H1 (cell line): ENCODE measurements around the gene NR3C2. TPM values are rescaled to one million over a fixed set of nuclear protein-coding genes. Genes with fewer than 3 reads are reported as not detected.

Experiments used
- CTCF ChIA-PET: fragments of 300-600 bp; sonication (Branson Sonifier 250); formaldehyde crosslinking; loops from one replicate; lab custom pipeline; 2021; ENCODE audit not compliant: partially characterized antibody; lab: Charles Lee
- POLR2A ChIA-PET: fragments of 300-600 bp; sonication (Branson Sonifier 250); formaldehyde crosslinking; loops from one replicate; lab custom pipeline; 2021; ENCODE audit warnings: inconsistent platforms; ENCODE audit not compliant: partially characterized antibody; lab: Charles Lee
- DNase-seq, 2 experiments: peaks; one replicate each; pipeline versions ENCODE4 v3.0.0 to v3.0.0-alpha.2; 2010 to 2022; ENCODE audit warnings: low spot score in 2 of 2, low read depth in 1 of 2, mixed read lengths in 1 of 2
- FAIRE-seq: peaks from 2 replicates; lab custom pipeline; 2011; peaks lifted over from hg19 to GRCh38; lab: Jason Lieb, UNC
- H2AFZ ChIP-seq: 2 replicates; pipeline ENCODE4 v1.8.1; 2012; ENCODE audit warnings: low read length, inconsistent platforms
- H2AK5ac ChIP-seq: 2 replicates; pipeline ENCODE4 v1.6.1; 2013; ENCODE audit warnings: low read depth, low read length
- H2BK120ac ChIP-seq: replicated peaks from 2 replicates; pipeline ENCODE3; 2013; ENCODE audit warnings: low read depth, low read length, inconsistent platforms
- H2BK12ac ChIP-seq: 2 replicates; pipeline ENCODE4 v1.6.1; 2013; ENCODE audit warnings: low read depth, low read length
- H2BK15ac ChIP-seq: 2 replicates; pipeline ENCODE4 v1.6.1; 2013; ENCODE audit warnings: low read length
- H2BK20ac ChIP-seq: 2 replicates; pipeline ENCODE4 v1.6.1; 2013; ENCODE audit warnings: low read length
- H2BK5ac ChIP-seq: 2 replicates; pipeline ENCODE4 v1.6.1; 2013; ENCODE audit warnings: low read depth, low read length
- H3K14ac ChIP-seq: 2 replicates; pipeline ENCODE4 v1.6.1; 2013; ENCODE audit warnings: inconsistent platforms; ENCODE audit not compliant: insufficient read length
- H3K18ac ChIP-seq: 2 replicates; pipeline ENCODE4 v1.6.1; 2013; ENCODE audit warnings: low read length; ENCODE audit errors: extremely low read depth
- H3K23ac ChIP-seq: 2 replicates; pipeline ENCODE4 v1.6.1; 2013; ENCODE audit warnings: inconsistent platforms; ENCODE audit not compliant: insufficient read length
- H3K23me2 ChIP-seq: 2 replicates; pipeline ENCODE4 v1.6.1; 2013; ENCODE audit warnings: low read depth, low read length
- H3K27ac ChIP-seq: 2 replicates; pipeline ENCODE4 v1.6.1; 2011; ENCODE audit warnings: low read depth, low read length, inconsistent platforms
- H3K27me3 ChIP-seq, 4 experiments: replicated peaks in 1 of 4; 1 replicate in 1 of 4; 2 replicates in 3 of 4; pipeline versions ENCODE4 v1.6.1 to v1.8.1; 2011 to 2013; ENCODE audit warnings: low read length in 3 of 4, mild to moderate bottlenecking in 3 of 4, inconsistent platforms in 2 of 4, mixed read lengths in 2 of 4, moderate library complexity in 1 of 4; ENCODE audit not compliant: control insufficient read depth in 3 of 4, insufficient read depth in 3 of 4; ENCODE audit errors: extremely low read depth in 1 of 4
- H3K36me3 ChIP-seq, 4 experiments: 2 replicates each; pipeline versions ENCODE4 v1.6.1 to v1.8.1; 2011 to 2013; ENCODE audit warnings: mild to moderate bottlenecking in 4 of 4, low read length in 3 of 4, moderate library complexity in 2 of 4, control low read depth in 1 of 4, inconsistent platforms in 1 of 4; ENCODE audit not compliant: insufficient read depth in 4 of 4, control insufficient read depth in 2 of 4
- H3K4ac ChIP-seq: replicated peaks from 2 replicates; pipeline ENCODE3; 2013; ENCODE audit warnings: low read length, low read depth, mixed read lengths, inconsistent platforms; ENCODE audit not compliant: insufficient read length
- H3K4me1 ChIP-seq, 4 experiments: replicated peaks in 1 of 4; 1 replicate in 1 of 4; 2 replicates in 3 of 4; pipeline versions ENCODE4 v1.6.1 to v1.8.1; 2011 to 2013; ENCODE audit warnings: low read length in 3 of 4, inconsistent platforms in 2 of 4, mixed read lengths in 1 of 4; ENCODE audit not compliant: insufficient read depth in 4 of 4, control insufficient read depth in 3 of 4
- H3K4me2 ChIP-seq, 2 experiments: 2 replicates each; pipeline versions ENCODE4 v1.6.1 to v1.8.1; 2011 to 2013; ENCODE audit warnings: low read depth in 2 of 2, low read length in 2 of 2, control low read depth in 1 of 2, inconsistent platforms in 1 of 2, mild to moderate bottlenecking in 1 of 2; ENCODE audit not compliant: insufficient read depth in 1 of 2
- H3K4me3 ChIP-seq, 4 experiments: fragments of 200-600, 300-600 bp in 1 of 4; sonication (generic), shearing (Covaris generic), sonication (Bioruptor Twin) in 1 of 4; 2 replicates each; pipeline versions ENCODE4 v1.5.1 to v1.8.1; 2011 to 2016; ENCODE audit warnings: low read length in 4 of 4, low read depth in 3 of 4, control low read depth in 2 of 4, inconsistent platforms in 2 of 4, mild to moderate bottlenecking in 2 of 4, mixed read lengths in 1 of 4, moderate library complexity in 1 of 4; ENCODE audit not compliant: insufficient read depth in 2 of 4; ENCODE audit errors: extremely low read depth in 1 of 4
- H3K56ac ChIP-seq: replicated peaks from 2 replicates; pipeline ENCODE3; 2013; ENCODE audit warnings: low read depth, mild to moderate bottlenecking, mixed read lengths, low read length, inconsistent platforms; ENCODE audit not compliant: insufficient read length
- H3K79me1 ChIP-seq: 2 replicates; pipeline ENCODE4 v1.6.1; 2013; ENCODE audit warnings: low read depth, low read length, control low read depth
- H3K79me2 ChIP-seq, 2 experiments: 2 replicates each; pipeline versions ENCODE4 v1.6.1 to v1.8.1; 2012 to 2013; ENCODE audit warnings: low read length in 2 of 2, mild to moderate bottlenecking in 2 of 2, inconsistent platforms in 1 of 2; ENCODE audit not compliant: insufficient read depth in 2 of 2, control insufficient read depth in 1 of 2
- H3K9ac ChIP-seq, 4 experiments: replicated peaks in 1 of 4; 1 replicate in 1 of 4; 2 replicates in 3 of 4; pipeline versions ENCODE4 v1.6.1 to v1.8.1; 2011 to 2013; ENCODE audit warnings: low read depth in 3 of 4, low read length in 3 of 4, control low read depth in 2 of 4, mild to moderate bottlenecking in 2 of 4, moderate library complexity in 2 of 4, inconsistent platforms in 1 of 4; ENCODE audit errors: extremely low read depth in 1 of 4
- H3K9me3 ChIP-seq, 2 experiments: 2 replicates each; pipeline versions ENCODE4 v1.6.1 to v1.8.1; 2012 to 2013; ENCODE audit warnings: mild to moderate bottlenecking in 2 of 2, moderate library complexity in 2 of 2, control low read depth in 1 of 2, inconsistent platforms in 1 of 2, low read depth in 1 of 2, low read length in 1 of 2, mixed read lengths in 1 of 2; ENCODE audit not compliant: insufficient read depth in 2 of 2
- H4K20me1 ChIP-seq, 2 experiments: replicated peaks in 1 of 2; 2 replicates each; pipeline versions ENCODE3 to v1.8.1; 2011 to 2013; ENCODE audit warnings: inconsistent platforms in 2 of 2, low read length in 2 of 2, mild to moderate bottlenecking in 1 of 2; ENCODE audit not compliant: insufficient read depth in 2 of 2, control insufficient read depth in 1 of 2
- H4K5ac ChIP-seq: 2 replicates; pipeline ENCODE4 v1.6.1; 2013; ENCODE audit warnings: low read length, low read depth, mixed read lengths, inconsistent platforms; ENCODE audit not compliant: insufficient read length
- H4K8ac ChIP-seq: 2 replicates; pipeline ENCODE4 v1.8.0; 2013; ENCODE audit warnings: mild to moderate bottlenecking, moderate library complexity, low read length, inconsistent platforms; ENCODE audit not compliant: insufficient read depth; ENCODE audit errors: extremely low read depth
- H4K91ac ChIP-seq: replicated peaks from 2 replicates; pipeline ENCODE3; 2013; ENCODE audit warnings: low read length, mixed read lengths, inconsistent platforms; ENCODE audit not compliant: insufficient read length
- MAX ChIP-seq: IDR thresholded peaks from 2 replicates; pipeline ENCODE4 v1.6.1; 2012; ENCODE audit warnings: inconsistent platforms
- SUZ12 ChIP-seq: fragments of 200-600 bp; sonication (generic); IDR thresholded peaks from 2 replicates; pipeline ENCODE4 v1.6.1; 2012; ENCODE audit warnings: mild to moderate bottlenecking, inconsistent platforms, low read length, moderate library complexity, mixed read lengths
- WGBS, 2 experiments: shearing (Covaris generic) in 1 of 2; methylation state at CpG; one replicate each; pipeline versions ENCODE4 v1.1.6 to v1.1.7; 2013 to 2015; ENCODE audit warnings: low lambda C conversion rate in 2 of 2, mixed read lengths in 2 of 2, inconsistent platforms in 1 of 2, low coverage in 1 of 2, missing lambda C conversion rate in 1 of 2; ENCODE audit not compliant: insufficient replicate concordance in 2 of 2, insufficient coverage in 1 of 2, insufficient read length in 1 of 2; ENCODE audit errors: extremely low coverage in 1 of 2, missing lambda C conversion rate in 1 of 2; 5-methylcytosine and 5-hydroxymethylcytosine counted together
- polyA plus RNA-seq, 7 experiments: library from polyadenylated mRNA; depleted of rRNA in 3 of 7; stranded (reverse) in 5 of 7; unstranded in 2 of 7; fragments of >200 nt in 5 of 7; fragments of 200-250 nt in 2 of 7; gene quantifications; 1 replicate in 5 of 7; 2 replicates in 1 of 7; 4 replicates in 1 of 7; pipeline versions ENCODE4 v1.2.1 to v1.2.3, GENCODE V29; 2011 to 2013; ENCODE audit warnings: missing spikeins in 2 of 7, mixed read lengths in 2 of 7
- total RNA-seq: library from RNA; stranded (reverse); fragmentation: NEBNext Ultra II Directional; extraction: Animal tissue kit (Norgen Biotek cat#: 25700); gene quantifications from 2 replicates; pipeline ENCODE4 v1.2.1, GENCODE V29; 2021

Gene NR3C2
- total and polyA plus RNA-seq, 2 of the 8 experiments (the other 6 are each of a cell fraction or from before 2014, with no cell fraction given) = 0.80 to 3.9 TPM

DNA sequence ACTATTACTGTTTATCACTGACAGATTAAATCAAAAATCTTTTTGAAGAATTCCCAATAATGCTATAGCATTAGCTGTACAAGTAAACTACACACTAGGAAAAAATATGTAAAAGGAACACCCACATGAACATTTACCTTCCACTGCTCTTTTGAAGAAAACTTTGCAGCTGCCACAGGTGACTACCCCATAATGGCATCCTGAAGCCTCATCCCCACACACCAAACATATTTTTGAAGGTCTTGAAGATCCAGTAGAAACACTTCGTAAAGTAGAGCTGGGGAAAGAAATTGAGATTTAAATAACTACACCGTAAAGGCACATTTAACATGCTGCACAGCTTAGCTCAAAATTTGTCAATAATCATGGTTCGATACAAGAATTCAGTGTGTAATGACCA is 182.4 kb downstream of the NR3C2 start:
- Histone ChIP-seq H3K4me3 (no peak overlapping the region), H3K56ac (no peak overlapping the region), H3K4ac (no peak overlapping the region), H2BK12ac (no peak overlapping the region), H3K79me2 (no peaks in the 10 kb centered on the region), H3K79me1 (no peaks in the 10 kb centered on the region), H2BK15ac (no peak overlapping the region), H4K20me1 (no peaks in the 10 kb centered on the region), H3K4me1 (no peaks in the 10 kb centered on the region), H4K8ac (no peak overlapping the region), H3K18ac (no peak overlapping the region), H4K5ac (no peak overlapping the region), H2BK5ac (no peak overlapping the region), H2BK20ac (no peak overlapping the region), H3K4me2 (no peak overlapping the region), H2BK120ac (no peak overlapping the region), H4K91ac (no peak overlapping the region), H3K36me3 (no peaks in the 10 kb centered on the region), H2AK5ac (no peak overlapping the region), H2AFZ (no peak overlapping the region), H3K14ac (no peak overlapping the region), H3K27ac (no peak overlapping the region), H3K27me3 (no peaks in the 10 kb centered on the region), H3K9me3 (no peaks in the 10 kb centered on the region), H3K23me2 (no peaks in the 10 kb centered on the region), H3K23ac (no peak overlapping the region), H3K9ac (no peak overlapping the region)
- DNase-seq (no peak), FAIRE-seq (no peak)
- CTCF ChIA-PET = interaction anchor here (0.6 to 1.8 kb wide), 2 partner anchors 16 to 616 kb away, joined by 3 to 5 read pairs; no protein-coding TSS in a partner anchor
- WGBS, 2 experiments = 87% methylated on average over 3 of the region's 3 CpGs; no CpG with 5 or more reads in 1 of the 2 experiments
- POLR2A ChIA-PET = no interaction called here
- TF ChIP-seq SUZ12 (no peak), MAX (no peak)
